Activated naive CD8-positive, alpha-beta T cell treated with anti-CD3 and anti-CD28 coated beads, Interleukin-2, amount 10 ng/mL, durations not matched to agents 7 days and 5 days (primary cell): ENCODE results near the gene STAT4. TPM values are rescaled to one million over a fixed set of nuclear protein-coding genes. Genes with fewer than 3 reads are reported as not detected.

ENCODE experiments used
- ATAC-seq: fragments of 150-1000 bp; cut with Tn5 transposase; one replicate; pipeline ENCODE4 v1.10.0; 2021; ENCODE audit warnings: low read depth, moderate library complexity
- POLR2A ChIA-PET: fragments of 350-600 bp; sonication (Branson Sonifier 250); formaldehyde crosslinking; loops from one replicate; lab custom pipeline; 2021; ENCODE audit warnings: antibody characterized with exemption; lab: Charles Lee
- DNase-seq: peaks from one replicate; pipeline ENCODE4 v3.0.0; 2021
- H3K27ac Mint-ChIP-seq: one replicate; pipeline ENCODE4 v1.8.0; 2022; ENCODE audit warnings: mild to moderate bottlenecking, mixed read lengths
- H3K27me3 Mint-ChIP-seq: one replicate; pipeline ENCODE4 v1.8.0; 2022; ENCODE audit warnings: mild to moderate bottlenecking, moderate library complexity, mixed read lengths
- H3K36me3 Mint-ChIP-seq: one replicate; pipeline ENCODE4 v1.8.0; 2021; ENCODE audit warnings: mild to moderate bottlenecking, mixed read lengths
- H3K4me1 Mint-ChIP-seq: one replicate; pipeline ENCODE4 v1.8.0; 2021; ENCODE audit warnings: mixed read lengths
- H3K4me3 Mint-ChIP-seq: one replicate; pipeline ENCODE4 v1.8.0; 2022; ENCODE audit warnings: mild to moderate bottlenecking, moderate library complexity, mixed read lengths
- H3K9me3 Mint-ChIP-seq: one replicate; pipeline ENCODE4 v1.8.0; 2021; ENCODE audit warnings: mixed read lengths
- total RNA-seq, 2 experiments: library from RNA; stranded (reverse); gene quantifications; one replicate each; pipeline ENCODE4 v1.2.3, GENCODE V29; 2021

Gene STAT4
- total RNA-seq, 2 experiments from 2014 or later = 170 to 177 TPM

DNA sequence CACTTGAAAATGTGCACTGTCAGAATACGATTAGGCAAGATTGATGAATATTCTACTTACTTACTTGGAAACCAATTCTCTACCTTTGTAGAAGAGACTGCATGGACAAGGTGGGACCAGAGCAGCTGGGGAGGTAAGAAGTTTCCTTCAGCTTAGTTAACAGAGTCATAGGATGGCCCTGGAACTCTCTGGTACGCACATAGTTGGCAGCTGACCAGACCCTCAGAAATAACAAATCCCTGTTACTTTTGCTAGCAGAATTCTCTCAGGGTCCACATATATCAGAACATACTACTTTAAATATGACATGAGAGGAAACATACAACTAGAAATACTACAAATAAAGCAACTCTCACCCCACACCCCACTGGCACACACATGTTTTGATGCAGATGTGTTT, 112.1 kb downstream of the STAT4 start:
- POLR2A ChIA-PET = interaction anchor here (0.5 kb wide), 1 partner anchor 92 kb away, joined by 8 read pairs; no protein-coding TSS in a partner anchor
- Mint-ChIP-seq H3K4me1 (peaks cover 22% of the 10 kb centered on the region), H3K27ac (peak overlapping the region; percentile 43), H3K4me3 (peak overlapping the region; percentile 46), H3K36me3 (peaks cover 51% of the 10 kb centered on the region), H3K9me3 (no peaks in the 10 kb centered on the region), H3K27me3 (no peaks in the 10 kb centered on the region)
- DNase-seq (no peak), ATAC-seq (no peak)

- POLR2A ChIA-PET = interaction anchor here (0.5 kb wide), 1 partner anchor 92 kb away, joined by 8 read pairs; no protein-coding TSS in a partner anchor
- no peak for DNase-seq
- H3K36me3 Mint-ChIP-seq = peaks cover 54% of the 10 kb centered on the region
- peaks cover 22% of the 10 kb centered on the region for H3K4me1 Mint-ChIP-seq
- peak overlapping the region; percentile 43 for H3K27ac Mint-ChIP-seq
- ATAC-seq = no peak
- H3K4me3 Mint-ChIP-seq = peak overlapping the region; percentile 46
- no peaks in the 10 kb centered on the region for H3K27me3 Mint-ChIP-seq
- H3K9me3 Mint-ChIP-seq = no peaks in the 10 kb centered on the region
Observed at GRCh38 chr2:191038241-191038725, 112.5 kb downstream of the STAT4 start.

DNA sequence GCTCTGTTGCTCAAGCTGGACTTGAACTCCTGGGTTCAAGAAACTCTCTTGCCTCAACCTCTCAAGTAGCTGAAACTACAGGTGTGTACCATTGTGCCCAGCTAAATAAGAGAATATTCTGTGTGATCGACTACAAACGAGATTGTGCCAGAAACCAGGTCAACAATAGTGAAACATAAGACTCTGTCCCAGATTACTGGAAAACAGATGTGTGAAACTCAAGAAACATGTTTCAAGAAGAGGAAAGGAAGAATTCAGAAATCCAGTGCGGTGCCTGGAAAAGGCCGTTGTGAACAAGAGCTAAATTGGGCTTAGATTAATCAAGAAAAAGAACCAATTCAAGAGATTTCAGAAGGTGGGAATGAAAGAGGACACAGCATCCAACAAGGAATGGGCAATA, 113.4 kb downstream of the STAT4 start:
- Mint-ChIP-seq H3K27ac (peak overlapping the region; percentile 2), H3K27me3 (no peaks in the 10 kb centered on the region), H3K4me3 (no peak overlapping the region), H3K9me3 (no peaks in the 10 kb centered on the region), H3K36me3 (peaks cover 58% of the 10 kb centered on the region), H3K4me1 (peaks cover 22% of the 10 kb centered on the region)
- POLR2A ChIA-PET = no interaction called here
- ATAC-seq (no peak), DNase-seq (no peak)

DNA sequence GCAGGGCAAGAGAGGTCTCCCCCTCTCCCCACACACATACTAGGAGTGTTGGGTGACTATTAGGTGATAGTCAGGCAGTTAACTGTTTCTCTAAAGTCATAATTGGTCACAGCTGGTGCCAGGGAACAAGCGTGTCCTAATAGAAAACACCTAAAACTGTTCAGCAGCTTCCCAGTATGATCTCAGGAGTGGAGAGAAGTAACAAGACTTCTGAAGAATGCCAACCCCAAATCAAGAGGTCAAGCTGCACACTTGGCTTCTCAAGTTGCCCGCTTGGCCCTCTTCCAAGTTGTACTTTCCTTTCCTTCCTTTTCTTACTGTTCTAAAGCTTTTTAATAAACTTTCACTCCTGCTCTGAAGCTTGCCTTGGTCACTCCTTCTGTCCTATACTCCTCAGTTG, 114.4 kb downstream of the STAT4 start:
- ATAC-seq (no peak), DNase-seq (no peak)
- peaks cover 15% of the 10 kb centered on the region for H3K4me1 Mint-ChIP-seq
- no peak overlapping the region for H3K4me3 Mint-ChIP-seq
- peaks cover 54% of the 10 kb centered on the region for H3K36me3 Mint-ChIP-seq
- no peak overlapping the region for H3K27ac Mint-ChIP-seq
- POLR2A ChIA-PET = interaction anchor here (0.9 kb wide), 1 partner anchor 13 kb away, joined by 3 read pairs; no protein-coding TSS in a partner anchor
- H3K9me3 Mint-ChIP-seq = no peaks in the 10 kb centered on the region
- no peaks in the 10 kb centered on the region for H3K27me3 Mint-ChIP-seq

GRCh38 chr2:191032588-191033429, 118.0 kb downstream of the STAT4 start:
- DNase-seq = no peak
- Mint-ChIP-seq H3K9me3 (no peaks in the 10 kb centered on the region), H3K36me3 (peaks cover 49% of the 10 kb centered on the region), H3K4me3 (no peak overlapping the region), H3K4me1 (peaks cover 29% of the 10 kb centered on the region), H3K27ac (no peak overlapping the region), H3K27me3 (no peaks in the 10 kb centered on the region)
- ATAC-seq = no peak
- POLR2A ChIA-PET = no interaction called here

- no peak for DNase-seq
- Mint-ChIP-seq H3K4me3 (no peak overlapping the region), H3K27me3 (no peaks in the 10 kb centered on the region), H3K36me3 (peaks cover 54% of the 10 kb centered on the region), H3K9me3 (no peaks in the 10 kb centered on the region), H3K4me1 (peaks cover 37% of the 10 kb centered on the region), H3K27ac (peak overlapping the region; percentile 72)
- POLR2A ChIA-PET = no interaction called here
- ATAC-seq = no peak
Observed at GRCh38 chr2:191031256-191031655, 119.5 kb downstream of the STAT4 start.

DNA sequence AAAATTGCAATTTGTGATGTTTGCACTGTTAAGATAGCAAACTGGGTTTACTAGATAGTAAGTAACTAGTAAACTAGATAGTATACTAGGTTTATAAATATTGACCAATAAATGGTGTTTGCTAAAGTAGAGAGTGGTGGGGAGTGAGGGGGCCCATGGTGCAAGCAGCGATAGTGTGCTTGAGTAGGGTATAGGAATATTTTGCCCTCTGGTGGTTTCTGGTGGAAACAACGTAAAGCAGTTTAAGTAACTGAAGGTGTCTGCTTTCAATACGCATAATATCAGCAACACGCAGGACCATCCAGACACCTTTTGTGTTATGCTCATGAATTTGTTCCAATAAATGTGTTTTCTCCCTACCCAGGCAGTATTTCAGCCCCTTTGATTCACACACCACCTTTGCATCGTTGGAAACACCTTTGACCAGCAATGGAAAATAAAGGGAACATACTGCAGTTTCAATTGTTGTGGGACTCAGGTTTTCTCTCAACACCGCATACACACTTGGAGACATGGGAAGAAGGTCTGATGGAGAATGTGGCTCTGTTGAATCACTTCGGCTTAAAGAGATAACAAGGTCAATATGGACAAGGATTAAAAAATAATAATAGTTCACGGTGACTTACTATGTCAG, 120.2 kb downstream of the STAT4 start:
- POLR2A ChIA-PET = interaction anchor here (1.2 kb wide), 1 partner anchor 16 kb away, joined by 4 read pairs; the partner anchor contains the start of gene STAT1
- H3K9me3 Mint-ChIP-seq = no peaks in the 10 kb centered on the region
- H3K4me3 Mint-ChIP-seq = peak overlapping the region; percentile 40
- H3K27me3 Mint-ChIP-seq = no peaks in the 10 kb centered on the region
- peaks cover 43% of the 10 kb centered on the region for H3K4me1 Mint-ChIP-seq
- H3K27ac Mint-ChIP-seq = peak overlapping the region; percentile 72
- ATAC-seq = peak; percentile 75
- H3K36me3 Mint-ChIP-seq = peaks cover 57% of the 10 kb centered on the region
- no peak for DNase-seq

- Mint-ChIP-seq H3K36me3 (peaks cover 53% of the 10 kb centered on the region), H3K4me1 (peaks cover 52% of the 10 kb centered on the region)
- POLR2A ChIA-PET = interaction anchor here (1.2 to 2.6 kb wide), 5 partner anchors 9 to 126 kb away, joined by 4 to 20 read pairs (median 4); partner anchors contain the start of gene STAT1
Observed at GRCh38 chr2:191029280-191029950, 121.4 kb downstream of the STAT4 start.

DNA sequence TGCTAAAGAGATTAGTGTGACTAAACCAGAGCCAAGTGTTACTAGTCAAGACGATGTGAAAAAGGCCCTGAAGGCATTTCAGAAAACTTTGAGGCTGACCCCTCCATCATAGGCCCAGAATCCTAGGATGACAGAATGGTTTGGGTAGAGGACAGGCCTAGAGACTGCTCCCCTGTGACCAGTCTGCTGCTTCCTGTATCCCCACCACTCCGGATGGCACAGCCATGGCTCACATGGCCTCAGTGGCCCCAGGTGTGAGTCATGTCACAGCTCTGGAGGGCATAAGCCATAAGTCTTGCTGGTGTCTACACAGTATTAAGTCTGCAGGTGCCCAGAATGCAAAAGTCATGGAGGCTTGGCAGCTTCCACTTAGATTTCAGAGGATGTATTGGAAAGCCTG, 124.4 kb downstream of the STAT4 start:
- Mint-ChIP-seq H3K36me3 (peaks cover 40% of the 10 kb centered on the region), H3K27me3 (no peaks in the 10 kb centered on the region), H3K4me3 (no peak overlapping the region), H3K4me1 (peaks cover 54% of the 10 kb centered on the region), H3K27ac (peak overlapping the region; percentile 78), H3K9me3 (peaks cover 1% of the 10 kb centered on the region)
- POLR2A ChIA-PET = interaction anchor here (1.5 to 5.6 kb wide), 2 partner anchors 13 to 38 kb away, joined by 3 to 125 read pairs; partner anchors contain the start of gene STAT1
- peak; percentile 12 for ATAC-seq
- no peak for DNase-seq

More at GRCh38 chr2:191029280-191029950, 121.4 kb downstream of the STAT4 start:
- no peak for DNase-seq
- Mint-ChIP-seq H3K27ac (peak overlapping the region; percentile 72), H3K27me3 (no peaks in the 10 kb centered on the region), H3K4me3 (peak overlapping the region; percentile 11), H3K9me3 (peaks cover 1% of the 10 kb centered on the region)
- no peak for ATAC-seq

GRCh38 chr2:191025135-191025534, 125.7 kb downstream of the STAT4 start:
- ATAC-seq (no peak), DNase-seq (no peak)
- Mint-ChIP-seq H3K27me3 (no peaks in the 10 kb centered on the region), H3K4me1 (peaks cover 42% of the 10 kb centered on the region), H3K36me3 (peaks cover 35% of the 10 kb centered on the region), H3K9me3 (peaks cover 1% of the 10 kb centered on the region), H3K27ac (peak overlapping the region; percentile 78), H3K4me3 (peak overlapping the region; percentile 59)
- POLR2A ChIA-PET = interaction anchor here (1.0 to 5.6 kb wide), 2 partner anchors 12 to 22 kb away, joined by 4 to 125 read pairs; partner anchors contain the start of gene STAT1

GRCh38 chr2:191023235-191023679, 127.5 kb downstream of the STAT4 start:
- POLR2A ChIA-PET = interaction anchor here (0.7 to 5.6 kb wide), 11 partner anchors 10 to 141 kb away, joined by 3 to 125 read pairs (median 5); partner anchors contain the start of gene STAT1
- Mint-ChIP-seq H3K4me1 (peaks cover 40% of the 10 kb centered on the region), H3K4me3 (no peak overlapping the region)

GRCh38 chr2:191020742-191021381, 129.9 kb downstream of the STAT4 start:
- DNase-seq = no peak
- Mint-ChIP-seq H3K4me1 (peaks cover 36% of the 10 kb centered on the region), H3K36me3 (peaks cover 14% of the 10 kb centered on the region), H3K27me3 (no peaks in the 10 kb centered on the region), H3K4me3 (no peak overlapping the region), H3K27ac (no peak overlapping the region), H3K9me3 (peaks cover 5% of the 10 kb centered on the region)
- POLR2A ChIA-PET = interaction anchor here (1.0 to 3.5 kb wide), 19 partner anchors 8 to 140 kb away, joined by 3 to 73 read pairs (median 8); partner anchors contain the start of genes GLS and STAT4
- peak; percentile 6 for ATAC-seq

More at GRCh38 chr2:191023235-191023679, 127.5 kb downstream of the STAT4 start:
- no peaks in the 10 kb centered on the region for H3K27me3 Mint-ChIP-seq
- ATAC-seq (peak; percentile 40), DNase-seq (no peak)
- no peak overlapping the region for H3K27ac Mint-ChIP-seq
- peaks cover 25% of the 10 kb centered on the region for H3K36me3 Mint-ChIP-seq
- peaks cover 1% of the 10 kb centered on the region for H3K9me3 Mint-ChIP-seq
